Tibial artery (tissue), 4 donors: ENCODE results near the gene COLGALT1.

Experiments
- DNase-seq, 2 donors: peaks; one replicate each; pipeline ENCODE4 v3.0.0-alpha.2; 2019
- H3K27ac ChIP-seq, 2 donors: fragments of 200-600 bp; sonication (generic) in 1 of 2; 1 replicate in 1 of 2; 2 replicates in 1 of 2; pipeline ENCODE4 v1.5.1; 2018 to 2019; ENCODE audit warnings: mild to moderate bottlenecking in 1 of 2
- H3K27me3 ChIP-seq, 2 donors: fragments of 200-600 bp; sonication (generic) in 1 of 2; one replicate each; pipeline versions ENCODE4 v1.5.1 to v1.6.0; 2016 to 2019
- H3K36me3 ChIP-seq, 3 donors: fragments of 200-600 bp; sonication (generic) in 2 of 3; one replicate each; pipeline ENCODE4 v1.5.1; 2016 to 2019; ENCODE audit warnings: mild to moderate bottlenecking in 2 of 3
- H3K4me1 ChIP-seq, 4 donors: fragments of 200-600 bp; sonication (generic) in 2 of 4; 1 replicate in 3 of 4; 2 replicates in 1 of 4; pipeline ENCODE4 v1.5.1; 2016 to 2019
- H3K4me3 ChIP-seq, 2 donors: fragments of 200-600 bp; sonication (generic) in 1 of 2; 1 replicate in 1 of 2; 2 replicates in 1 of 2; pipeline ENCODE4 v1.5.1; 2018 to 2019; ENCODE audit warnings: mild to moderate bottlenecking in 2 of 2
- H3K9me3 ChIP-seq, 3 donors: fragments of 200-600 bp; sonication (generic) in 1 of 3; one replicate each; pipeline ENCODE4 v1.5.1; 2016 to 2019
- CTCF ChIP-seq, 2 experiments: fragments of 200-600 bp in 1 of 2; fragments of 450-650 bp in 1 of 2; IDR thresholded peaks; one replicate each; pipeline ENCODE4 v1.5.1; 2017 to 2019; ENCODE audit warnings: antibody characterized with exemption in 2 of 2, mild to moderate bottlenecking in 1 of 2, moderate library complexity in 1 of 2
- intact Hi-C: fragments of 100-400 bp; cut with DNase I; formaldehyde crosslinking; loops from one replicate; pipeline ENCODE4 v1.15.0; 2023; ENCODE audit warnings: low total_unique reads

The COLGALT1 gene

GRCh38 chr19:17534767-17535166, 20.7 kb upstream of the COLGALT1 start:
- DNase-seq, result no peak
- H3K4me1 ChIP-seq, result peaks cover 0 to 14% (median 11%) of the 10 kb centered on the region in 4 donors
- no peak for TF ChIP-seq CTCF (IDR thresholded peaks at IDR 0.05)
- intact Hi-C loops, result no loop called here
- no peak overlapping the region for H3K27ac ChIP-seq
- peaks cover 0 to 50% of the 10 kb centered on the region in 2 donors for H3K27me3 ChIP-seq
- H3K36me3 ChIP-seq, result no peaks in the 10 kb centered on the region
- H3K4me3 ChIP-seq, result no peak overlapping the region
- no peaks in the 10 kb centered on the region for H3K9me3 ChIP-seq

GRCh38 chr19:17536955-17537354, 18.5 kb upstream of the COLGALT1 start:
- intact Hi-C loops, result no loop called here
- no peak for TF ChIP-seq CTCF (IDR thresholded peaks at IDR 0.05)
- no peak for DNase-seq
- Histone ChIP-seq H3K4me3 (no peak overlapping the region), H3K9me3 (no peaks in the 10 kb centered on the region), H3K27me3 (peaks cover 0 to 37% of the 10 kb centered on the region in 2 donors), H3K27ac (no peak overlapping the region), H3K4me1 (peaks cover 0 to 15% (median 13%) of the 10 kb centered on the region in 4 donors), H3K36me3 (no peaks in the 10 kb centered on the region)

- no peak for TF ChIP-seq CTCF (IDR thresholded peaks at IDR 0.05)
- Histone ChIP-seq H3K4me1 (peaks cover 0 to 15% (median 13%) of the 10 kb centered on the region in 4 donors), H3K36me3 (no peaks in the 10 kb centered on the region), H3K9me3 (no peaks in the 10 kb centered on the region), H3K4me3 (peak overlapping the region; percentile 37 to 56), H3K27me3 (peaks cover 0 to 21% of the 10 kb centered on the region in 2 donors), H3K27ac (no peak overlapping the region)
- DNase-seq, result no peak
- intact Hi-C loops, result no loop called here
Measured at GRCh38 chr19:17538684-17539237, 16.7 kb upstream of the COLGALT1 start.

GRCh38 chr19:17539238-17540117, 16.0 kb upstream of the COLGALT1 start:
- DNase-seq, result peak; percentile 92 to 94
- Histone ChIP-seq H3K9me3 (no peaks in the 10 kb centered on the region), H3K27me3 (peaks cover 0 to 14% of the 10 kb centered on the region in 2 donors), H3K36me3 (no peaks in the 10 kb centered on the region), H3K27ac (peak overlapping the region in 1 of 2 donors; percentile 13), H3K4me3 (peak overlapping the region; percentile 37 to 56), H3K4me1 (peaks cover 0 to 15% (median 13%) of the 10 kb centered on the region in 4 donors)
- intact Hi-C loops, result no loop called here
- TF ChIP-seq CTCF (IDR thresholded peaks at IDR 0.05), result peak in 1 of 2 experiments; percentile 29

GRCh38 chr19:17540174-17540573, 15.3 kb upstream of the COLGALT1 start:
- intact Hi-C loops, result no loop called here
- Histone ChIP-seq H3K4me3 (no peak overlapping the region), H3K4me1 (peaks cover 0 to 15% (median 13%) of the 10 kb centered on the region in 4 donors), H3K36me3 (no peaks in the 10 kb centered on the region), H3K27me3 (peaks cover 0 to 14% of the 10 kb centered on the region in 2 donors), H3K27ac (no peak overlapping the region), H3K9me3 (no peaks in the 10 kb centered on the region)
- no peak for TF ChIP-seq CTCF (IDR thresholded peaks at IDR 0.05)
- no peak for DNase-seq
